Activated CD4-positive, alpha-beta T cell treated with anti-CD3 and anti-CD28 coated beads, Interleukin-2, amount 50 U/mL, for 16 hours (primary cell): ENCODE measurements around the gene AHSG.
A peak's percentile ranks its signal among the peaks of the same experiment; 100 is the strongest.

Experiments used
- DNase-seq: peaks from one replicate; pipeline ENCODE4 v3.0.0-alpha.2; 2020

AHSG gene

GRCh38 chr3:186646106-186646505 lies 33.2 kb downstream of the AHSG start:
- no peak for DNase-seq

- no peak for DNase-seq
These were observed 34.0 kb downstream of the AHSG start for GRCh38 chr3:186646841-186647240.

GRCh38 chr3:186648851-186649250 lies 36.0 kb downstream of the AHSG start:
- DNase-seq, result no peak

GRCh38 chr3:186651678-186652215 lies 38.9 kb downstream of the AHSG start:
- DNase-seq, result no peak

- DNase-seq, result no peak
These were observed 40.3 kb downstream of the AHSG start for GRCh38 chr3:186653080-186653707.

- no peak for DNase-seq
These were observed 41.1 kb downstream of the AHSG start for GRCh38 chr3:186653984-186654383.

GRCh38 chr3:186663361-186664118 lies 50.7 kb downstream of the AHSG start:
- DNase-seq, result no peak

- no peak for DNase-seq
These were observed 51.2 kb downstream of the AHSG start for GRCh38 chr3:186664119-186664495.

GRCh38 chr3:186664506-186664905 lies 51.6 kb downstream of the AHSG start:
- DNase-seq, result no peak

- DNase-seq, result no peak
These were observed 52.8 kb downstream of the AHSG start, which contains the start of gene HRG for GRCh38 chr3:186665625-186666188. TSS of gene HRG (plus strand) at chr3:186666014. CDS start at chr3:186666032, 18 bp downstream.

GRCh38 chr3:186668426-186668825 lies 55.6 kb downstream of the AHSG start:
- DNase-seq, result no peak

- peak; percentile 66 for DNase-seq
These were observed 56.7 kb downstream of the AHSG start for GRCh38 chr3:186669378-186670084.

- DNase-seq, result no peak
These were observed 57.3 kb downstream of the AHSG start for GRCh38 chr3:186670155-186670554.
